Stimulated activated CD4-positive, alpha-beta T cell treated with anti-CD3 and anti-CD28 coated beads, Interleukin-2, amount 100 ng/mL, for 48 hours (primary cell): Measurements from ENCODE around the gene BCAT1.
"Not testable (repeated sequence)": the region's sequence is repeated elsewhere in the genome, so short reads cannot be mapped to it uniquely, and the experiment has no call there.

ENCODE experiments used
- DNase-seq, 2 donors: peaks; one replicate each; pipeline ENCODE4 v3.0.0-alpha.2; 2020

The BCAT1 gene

GRCh38 chr12:24926080-24926479, 22.8 kb downstream of the BCAT1 start:
- DNase-seq, result not testable (repeated sequence)

GRCh38 chr12:24922090-24922489, 26.8 kb downstream of the BCAT1 start:
- DNase-seq, result no peak

- DNase-seq, result no peak
Observed at GRCh38 chr12:24921251-24922038, 27.5 kb downstream of the BCAT1 start.

- DNase-seq, result no peak
Observed at GRCh38 chr12:24920141-24920540, 28.8 kb downstream of the BCAT1 start.

GRCh38 chr12:24919346-24920001, 29.4 kb downstream of the BCAT1 start:
- peak; percentile 20 to 30 for DNase-seq

- DNase-seq, result no peak
Observed at GRCh38 chr12:24918596-24918995, 30.3 kb downstream of the BCAT1 start.

- no peak for DNase-seq
Observed at GRCh38 chr12:24915501-24915900, 33.4 kb downstream of the BCAT1 start.

GRCh38 chr12:24913953-24914352, 34.9 kb downstream of the BCAT1 start:
- no peak for DNase-seq

- no peak for DNase-seq
Observed at GRCh38 chr12:24913130-24913529, 35.8 kb downstream of the BCAT1 start.

- DNase-seq, result no peak
Observed at GRCh38 chr12:24911271-24911791, 37.6 kb downstream of the BCAT1 start.

- DNase-seq, result not testable (repeated sequence)
Observed at GRCh38 chr12:24910192-24910591, 38.7 kb downstream of the BCAT1 start.

GRCh38 chr12:24909667-24910066, 39.2 kb downstream of the BCAT1 start:
- no peak for DNase-seq

- DNase-seq, result no peak
Observed at GRCh38 chr12:24907464-24907863, 41.4 kb downstream of the BCAT1 start.

GRCh38 chr12:24906141-24906540, 42.8 kb downstream of the BCAT1 start:
- no peak for DNase-seq

- DNase-seq, result no peak
Observed at GRCh38 chr12:24905431-24905830, 43.5 kb downstream of the BCAT1 start.

- DNase-seq, result no peak
Observed at GRCh38 chr12:24904871-24905270, 44.0 kb downstream of the BCAT1 start.

- no peak for DNase-seq
Observed at GRCh38 chr12:24903329-24904088, 45.4 kb downstream of the BCAT1 start.

- peak; percentile 20 to 21 for DNase-seq
Observed at GRCh38 chr12:24902511-24903328, 46.2 kb downstream of the BCAT1 start.

GRCh38 chr12:24901576-24902461, 47.1 kb downstream of the BCAT1 start:
- DNase-seq, result no peak

GRCh38 chr12:24900196-24900595, 48.7 kb downstream of the BCAT1 start:
- no peak for DNase-seq

- DNase-seq, result no peak
Observed at GRCh38 chr12:24899503-24900075, 49.3 kb downstream of the BCAT1 start.
